Nephron progenitor cell (in vitro differentiated cells): Measurements from ENCODE around the gene CELF1.

Experiments used
- DNase-seq: peaks from one replicate; pipeline ENCODE4 v3.0.0; 2021
- H3K27ac Mint-ChIP-seq: 2 replicates; pipeline ENCODE4 v1.8.0; 2021; ENCODE audit warnings: mild to moderate bottlenecking, moderate library complexity, mixed read lengths
- H3K27me3 Mint-ChIP-seq: 2 replicates; pipeline ENCODE4 v1.8.0; 2021; ENCODE audit warnings: mild to moderate bottlenecking, low read depth, mixed read lengths; ENCODE audit not compliant: poor library complexity
- H3K36me3 Mint-ChIP-seq: 2 replicates; pipeline ENCODE4 v1.8.0; 2021; ENCODE audit warnings: low read depth, mixed read lengths
- H3K4me1 Mint-ChIP-seq: 2 replicates; pipeline ENCODE4 v1.8.0; 2021; ENCODE audit warnings: mixed read lengths
- H3K4me3 Mint-ChIP-seq: 2 replicates; pipeline ENCODE4 v1.8.0; 2021; ENCODE audit warnings: mild to moderate bottlenecking, moderate library complexity, mixed read lengths
- H3K9me3 Mint-ChIP-seq: 2 replicates; pipeline ENCODE4 v1.8.0; 2021; ENCODE audit warnings: mild to moderate bottlenecking, moderate library complexity, mixed read lengths
- TF ChIP-seq, protein P1 (sequence below): fragments of 200-600 bp; sonication (generic); IDR thresholded peaks from 2 replicates; pipeline ENCODE4 v1.5.0; 2021; ENCODE audit warnings: antibody characterized with exemption

Gene CELF1

DNA sequence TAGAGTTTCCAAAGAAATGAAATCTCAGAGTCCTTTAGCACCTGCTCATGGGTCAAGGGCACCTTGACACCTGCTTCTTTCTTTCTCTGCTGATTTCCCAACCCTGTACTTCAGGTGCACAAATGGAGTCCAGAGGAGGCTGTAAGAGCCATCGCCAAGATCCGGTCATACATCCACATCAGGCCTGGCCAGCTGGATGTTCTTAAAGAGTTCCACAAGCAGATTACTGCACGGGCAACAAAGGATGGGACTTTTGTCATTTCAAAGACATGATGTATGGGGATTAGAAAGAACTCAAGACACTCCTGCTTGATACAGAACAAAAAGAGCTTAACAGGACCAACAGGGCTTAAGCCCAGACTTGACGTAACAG lies 18.4 kb upstream of the CELF1 start:
- Mint-ChIP-seq H3K27me3 (no peaks in the 10 kb centered on the region), H3K36me3 (peaks cover 52% of the 10 kb centered on the region), H3K4me1 (peaks cover 5% of the 10 kb centered on the region), H3K4me3 (no peak overlapping the region), H3K27ac (peak overlapping the region; percentile 7), H3K9me3 (no peaks in the 10 kb centered on the region)
- TF ChIP-seq, protein P1, sequence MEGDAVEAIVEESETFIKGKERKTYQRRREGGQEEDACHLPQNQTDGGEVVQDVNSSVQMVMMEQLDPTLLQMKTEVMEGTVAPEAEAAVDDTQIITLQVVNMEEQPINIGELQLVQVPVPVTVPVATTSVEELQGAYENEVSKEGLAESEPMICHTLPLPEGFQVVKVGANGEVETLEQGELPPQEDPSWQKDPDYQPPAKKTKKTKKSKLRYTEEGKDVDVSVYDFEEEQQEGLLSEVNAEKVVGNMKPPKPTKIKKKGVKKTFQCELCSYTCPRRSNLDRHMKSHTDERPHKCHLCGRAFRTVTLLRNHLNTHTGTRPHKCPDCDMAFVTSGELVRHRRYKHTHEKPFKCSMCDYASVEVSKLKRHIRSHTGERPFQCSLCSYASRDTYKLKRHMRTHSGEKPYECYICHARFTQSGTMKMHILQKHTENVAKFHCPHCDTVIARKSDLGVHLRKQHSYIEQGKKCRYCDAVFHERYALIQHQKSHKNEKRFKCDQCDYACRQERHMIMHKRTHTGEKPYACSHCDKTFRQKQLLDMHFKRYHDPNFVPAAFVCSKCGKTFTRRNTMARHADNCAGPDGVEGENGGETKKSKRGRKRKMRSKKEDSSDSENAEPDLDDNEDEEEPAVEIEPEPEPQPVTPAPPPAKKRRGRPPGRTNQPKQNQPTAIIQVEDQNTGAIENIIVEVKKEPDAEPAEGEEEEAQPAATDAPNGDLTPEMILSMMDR, result no peak
- no peak for DNase-seq

DNA sequence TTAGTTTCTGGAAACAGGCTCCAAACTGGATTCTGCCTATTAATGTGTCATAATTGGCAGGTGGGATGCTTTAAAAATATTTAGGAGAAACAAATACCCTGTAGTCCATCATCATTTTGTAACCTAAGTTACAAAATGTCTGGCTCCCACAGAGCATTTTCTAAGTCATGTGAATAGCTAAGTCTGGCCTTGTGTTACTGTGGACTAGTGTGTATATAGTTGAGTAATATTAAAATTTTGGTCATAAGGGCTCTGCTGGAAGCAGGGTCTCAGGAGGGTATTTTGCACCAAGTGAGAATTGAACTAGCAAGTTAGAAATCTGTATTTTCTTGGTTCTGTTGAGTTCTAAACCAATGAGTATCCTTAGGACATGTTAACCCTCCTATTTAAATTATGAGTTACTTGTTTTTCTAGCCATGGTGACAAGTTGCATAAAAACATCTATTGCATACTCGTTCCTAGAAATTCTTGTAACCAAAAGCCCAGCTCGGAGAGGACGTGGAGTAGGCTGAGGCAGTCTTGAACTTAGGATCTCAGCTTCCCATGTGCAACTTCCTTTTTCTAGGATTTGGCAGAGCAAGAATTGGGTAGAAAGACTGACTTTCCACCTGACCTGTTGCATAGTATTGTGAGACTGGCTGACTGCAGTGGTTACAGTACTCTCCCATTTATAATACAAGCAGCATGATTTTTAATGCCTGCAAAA lies 17.9 kb upstream of the CELF1 start:
- Mint-ChIP-seq H3K4me3 (no peak overlapping the region), H3K4me1 (peaks cover 10% of the 10 kb centered on the region), H3K27me3 (no peaks in the 10 kb centered on the region), H3K36me3 (peaks cover 48% of the 10 kb centered on the region), H3K27ac (no peak overlapping the region), H3K9me3 (no peaks in the 10 kb centered on the region)
- no peak for DNase-seq
- TF ChIP-seq, protein P1, result no peak

DNA sequence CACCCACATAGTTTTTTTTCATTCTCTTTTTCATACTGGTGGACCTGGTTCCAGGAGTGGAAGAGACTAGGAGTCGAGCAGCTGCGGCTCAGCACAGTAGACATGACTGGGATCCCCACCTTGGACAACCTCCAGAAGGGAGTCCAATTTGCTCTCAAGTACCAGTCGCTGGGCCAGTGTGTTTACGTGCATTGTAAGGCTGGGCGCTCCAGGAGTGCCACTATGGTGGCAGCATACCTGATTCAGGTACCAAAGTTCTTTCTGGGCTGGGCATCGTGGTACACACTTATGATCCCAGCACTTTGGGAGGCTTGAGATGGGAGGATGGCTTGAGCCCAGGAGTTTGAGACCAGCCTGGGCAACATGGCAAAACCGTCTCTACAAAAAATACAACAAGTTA lies 16.7 kb upstream of the CELF1 start:
- Mint-ChIP-seq H3K27ac (no peak overlapping the region), H3K27me3 (no peaks in the 10 kb centered on the region), H3K36me3 (peaks cover 36% of the 10 kb centered on the region), H3K4me1 (peaks cover 14% of the 10 kb centered on the region), H3K4me3 (no peak overlapping the region), H3K9me3 (no peaks in the 10 kb centered on the region)
- DNase-seq, result no peak
- TF ChIP-seq, protein P1, result no peak

DNA sequence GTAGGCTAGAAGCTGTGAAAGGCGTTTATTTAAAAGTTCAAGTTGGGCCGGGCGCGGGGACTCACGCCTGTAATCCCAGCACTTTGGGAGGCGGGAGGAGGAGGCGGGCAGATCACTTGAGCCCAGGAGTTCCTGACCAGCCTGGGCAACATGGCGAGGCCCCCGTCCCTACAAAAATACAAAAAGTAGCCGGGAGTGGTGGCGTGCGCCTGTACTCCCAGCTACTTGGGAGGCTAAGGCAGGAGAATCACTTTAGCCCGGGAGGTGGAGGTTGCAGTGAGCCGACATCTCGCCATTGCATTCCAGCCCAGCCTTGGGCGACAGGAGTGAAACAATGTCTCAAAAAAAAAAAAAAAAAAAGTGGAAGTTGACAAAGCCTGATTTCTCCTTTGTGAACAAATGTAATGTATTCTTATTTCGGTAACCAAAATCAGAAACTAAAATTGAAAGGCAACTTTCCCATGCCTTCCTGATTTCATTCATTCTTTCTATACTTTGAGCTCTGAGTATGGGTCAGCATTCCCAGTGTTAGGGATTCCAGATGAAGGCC lies 13.3 kb upstream of the CELF1 start:
- Mint-ChIP-seq H3K9me3 (no peaks in the 10 kb centered on the region), H3K27ac (no peak overlapping the region), H3K4me1 (peaks cover 14% of the 10 kb centered on the region), H3K27me3 (no peaks in the 10 kb centered on the region), H3K36me3 (peaks cover 10% of the 10 kb centered on the region), H3K4me3 (peak overlapping the region; percentile 85)
- TF ChIP-seq, protein P1, result no peak
- DNase-seq, result no peak

DNA sequence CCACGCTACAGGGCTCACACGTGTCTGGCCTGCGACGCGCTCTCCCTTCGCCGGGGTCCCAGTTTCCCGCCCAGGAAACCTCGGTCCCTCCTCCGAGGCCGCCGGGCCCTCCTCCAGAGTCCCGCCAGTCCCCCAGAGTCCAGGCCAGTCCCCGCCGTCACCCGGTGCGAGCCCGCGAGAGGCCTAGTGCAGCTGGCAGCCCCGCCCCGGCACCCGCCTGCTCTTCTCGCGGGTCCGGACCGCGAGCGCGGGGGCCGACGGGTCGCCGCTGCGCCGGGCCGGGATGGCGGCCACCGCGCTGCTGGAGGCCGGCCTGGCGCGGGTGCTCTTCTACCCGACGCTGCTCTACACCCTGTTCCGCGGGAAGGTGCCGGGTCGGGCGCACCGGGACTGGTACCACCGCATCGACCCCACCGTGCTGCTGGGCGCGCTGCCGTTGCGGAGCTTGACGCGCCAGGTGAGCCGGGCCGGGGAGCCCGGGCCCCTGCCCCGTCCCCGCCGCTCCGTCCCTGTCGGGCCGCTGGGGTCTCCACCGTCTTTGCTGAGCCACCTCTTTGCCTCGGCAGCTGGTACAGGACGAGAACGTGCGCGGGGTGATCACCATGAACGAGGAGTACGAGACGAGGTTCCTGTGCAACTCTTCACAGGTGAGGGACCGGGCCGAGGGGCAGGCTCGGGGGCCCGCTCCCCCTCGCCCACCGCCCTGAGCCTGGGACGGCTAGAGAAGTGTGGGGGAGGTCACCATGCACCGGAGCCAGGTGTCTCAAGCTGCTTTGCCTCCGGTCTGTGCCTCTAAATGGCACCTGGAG lies 12.6 kb upstream of the CELF1 start, which contains the start of gene PTPMT1:
Gene PTPMT1, plus strand, starts transcription at position 260 of the 809 bp plus-strand sequence. Its CDS starts 24 bp downstream, at position 284.
- Mint-ChIP-seq H3K4me1 (peaks cover 14% of the 10 kb centered on the region), H3K27ac (peak within 1 kb of the TSS; percentile 66), H3K9me3 (no peaks in the 10 kb centered on the region), H3K4me3 (peak within 1 kb of the TSS; percentile 85), H3K36me3 (peaks cover 9% of the 10 kb centered on the region), H3K27me3 (peaks cover 3% of the 10 kb centered on the region)
- TF ChIP-seq, protein P1, result no peak
- DNase-seq, result peak; percentile 78
